CD4-positive, alpha-beta T cell treated with Interleukin-1 beta for 1 hour (primary cell): Measurements from ENCODE around the gene ASXL1.

Experiments used
- DNase-seq, 2 donors: peaks; one replicate each; pipeline ENCODE4 v3.0.0-alpha.2; 2020 to 2022

The ASXL1 gene

DNA sequence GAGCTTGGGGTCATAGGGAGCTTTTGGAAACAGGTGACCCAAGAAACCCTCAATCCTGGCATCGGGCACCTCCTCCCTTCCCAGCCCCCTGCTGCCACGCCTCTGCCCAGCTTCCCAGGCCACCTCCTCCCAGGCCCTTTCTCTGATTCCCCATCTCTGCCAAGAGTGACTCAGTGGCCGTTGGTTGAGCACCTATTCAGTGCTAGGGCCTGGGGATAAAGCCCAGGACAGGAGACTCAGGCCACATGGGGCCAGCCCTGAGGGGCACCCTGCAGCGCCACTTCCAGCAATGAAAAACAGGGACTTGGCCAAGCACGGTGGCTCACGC, 110.1 kb downstream of the ASXL1 start:
- no peak for DNase-seq

DNA sequence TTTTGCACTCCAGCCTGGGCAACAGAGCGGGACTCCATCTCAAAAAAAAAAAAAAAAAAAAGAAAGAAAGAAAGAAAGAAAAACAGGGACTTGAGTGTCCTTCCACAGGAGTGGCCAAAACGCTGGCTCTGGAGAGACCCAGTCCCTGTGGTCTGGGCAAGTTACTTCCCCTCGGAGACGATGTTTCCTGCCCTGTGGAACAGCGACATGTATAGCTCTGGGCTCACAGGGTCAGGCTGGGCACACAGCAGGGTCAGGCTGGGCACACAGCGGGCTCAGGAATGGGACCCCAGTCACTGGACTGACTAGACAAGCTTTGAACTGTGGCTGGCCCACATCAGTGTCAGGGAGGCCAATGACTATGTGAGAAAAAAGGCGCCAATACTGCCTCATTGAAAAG, 110.7 kb downstream of the ASXL1 start:
- no peak for DNase-seq

- DNase-seq, result peak; percentile 24 to 38
These were observed 112.1 kb downstream of the ASXL1 start for GRCh38 chr20:32470025-32470861.

DNA sequence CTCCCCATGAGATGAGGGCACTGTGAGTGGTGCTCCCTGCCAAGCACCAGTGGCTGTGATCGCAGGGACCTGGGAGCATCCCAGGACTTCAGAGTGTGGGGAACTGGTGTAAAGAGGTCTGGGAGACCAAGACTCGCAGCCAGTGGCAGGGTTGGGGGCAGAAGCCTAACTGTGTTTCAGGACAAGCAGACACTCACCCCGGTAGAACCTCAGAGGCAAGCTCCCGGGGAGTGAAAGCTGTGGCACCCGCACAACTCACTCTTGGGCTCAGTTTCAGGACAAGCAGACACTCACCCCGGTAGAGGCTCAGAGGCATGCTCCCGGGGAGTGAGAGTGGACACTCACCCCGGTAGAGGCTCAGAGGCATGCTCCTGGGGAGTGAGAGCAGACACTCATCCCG, 112.8 kb downstream of the ASXL1 start:
- DNase-seq, result no peak

DNA sequence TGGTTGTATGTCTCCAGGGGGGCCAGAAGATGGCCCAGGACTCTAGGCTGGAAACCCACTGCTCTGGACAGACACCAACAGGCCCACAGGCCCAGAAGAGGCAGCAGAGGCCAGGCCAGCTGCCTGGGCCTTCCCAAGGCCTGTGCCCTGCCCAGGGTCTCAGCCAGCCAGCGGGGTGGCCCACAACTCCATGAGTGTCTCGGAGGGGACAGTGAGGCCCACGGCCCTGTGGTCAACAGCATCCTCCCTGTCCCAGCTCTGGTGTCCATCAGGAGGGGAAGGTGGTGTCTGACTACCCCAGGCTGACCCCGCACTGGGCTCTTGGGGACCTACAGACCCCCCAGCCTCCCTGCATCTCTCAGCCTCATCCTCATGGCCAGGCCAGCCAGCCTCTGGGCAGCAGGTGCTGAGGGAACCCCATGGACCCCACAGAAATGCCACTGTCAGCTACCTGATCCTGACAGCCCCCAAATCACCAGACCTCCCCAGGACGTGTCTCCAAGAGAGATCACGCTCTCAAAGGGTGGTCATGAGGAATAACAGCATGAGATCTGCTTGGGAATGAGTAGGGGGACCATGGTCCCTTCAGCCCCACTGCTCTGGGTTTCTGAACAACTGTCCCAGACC, 114.6 kb downstream of the ASXL1 start:
- no peak for DNase-seq

DNA sequence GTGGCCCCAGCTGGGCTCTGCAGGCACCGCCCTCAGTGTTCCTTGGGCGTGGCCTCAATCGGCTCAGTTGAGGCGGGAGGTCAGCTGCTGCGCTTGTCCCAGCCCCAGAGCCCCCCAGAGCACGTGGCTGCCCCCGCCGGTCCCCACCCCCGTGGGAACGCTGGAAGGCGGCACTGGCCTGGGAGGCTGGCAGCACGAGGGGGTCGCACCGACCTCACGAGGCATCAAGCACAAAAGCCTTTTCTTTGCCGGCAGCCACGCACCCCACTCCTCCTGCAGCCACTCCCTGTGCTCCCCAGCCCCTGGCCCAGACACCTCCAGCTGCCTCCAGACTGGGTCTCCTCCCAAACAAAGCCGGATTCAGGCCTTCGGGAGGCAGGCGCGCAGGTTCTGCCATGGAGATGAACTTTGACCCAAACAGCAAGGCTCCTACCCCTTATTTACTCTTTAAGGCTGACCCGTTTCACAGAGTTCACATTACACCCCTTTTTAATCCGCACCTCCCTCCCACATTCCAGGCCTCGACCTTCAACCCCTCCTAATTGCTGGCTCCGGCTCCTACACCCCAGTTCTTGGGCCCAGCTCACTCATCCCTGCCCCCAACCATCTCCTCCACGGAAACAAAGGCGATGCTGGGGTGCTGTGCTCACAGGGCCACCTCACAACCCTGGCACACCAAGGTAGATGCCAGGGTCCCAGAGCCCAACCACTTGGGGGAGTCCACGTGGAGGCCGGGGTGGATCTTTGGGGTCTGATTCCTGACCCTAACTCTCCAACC, 115.3 kb downstream of the ASXL1 start:
- no peak for DNase-seq

DNA sequence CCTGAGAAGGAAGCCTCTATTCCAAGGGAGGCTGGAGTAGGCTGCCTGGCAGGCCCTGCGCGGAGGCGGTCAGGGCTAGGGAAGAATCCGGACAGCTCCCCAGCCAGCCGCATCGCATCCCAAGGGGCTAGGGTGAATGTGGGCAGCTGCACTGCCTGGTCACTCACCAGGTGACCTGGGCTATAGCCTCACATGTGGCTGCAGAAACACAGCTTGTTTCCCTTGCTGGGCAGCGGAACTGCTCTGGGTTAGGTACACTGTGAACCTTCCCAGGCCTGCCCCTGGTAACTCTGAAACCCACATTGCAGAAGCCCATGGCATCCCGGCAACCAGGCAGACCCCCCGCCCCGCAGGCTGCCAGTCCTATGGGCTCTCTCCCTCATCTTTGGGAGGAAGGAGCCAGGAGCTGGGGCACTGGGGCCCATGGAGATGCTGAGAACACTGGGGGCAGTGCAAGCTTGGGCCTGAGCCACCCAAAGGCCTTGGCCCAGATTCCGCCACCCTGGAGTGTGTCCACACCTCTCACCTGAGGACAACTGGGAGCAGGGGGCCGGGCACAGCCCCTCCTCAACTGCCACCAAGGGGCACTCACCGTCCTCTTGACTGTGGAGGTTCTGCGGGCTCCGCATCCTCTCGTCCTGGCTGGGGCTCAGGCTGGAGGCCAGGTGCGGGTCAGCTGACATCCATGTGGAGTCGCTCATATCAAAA, 116.0 kb downstream of the ASXL1 start:
- DNase-seq, result no peak

DNA sequence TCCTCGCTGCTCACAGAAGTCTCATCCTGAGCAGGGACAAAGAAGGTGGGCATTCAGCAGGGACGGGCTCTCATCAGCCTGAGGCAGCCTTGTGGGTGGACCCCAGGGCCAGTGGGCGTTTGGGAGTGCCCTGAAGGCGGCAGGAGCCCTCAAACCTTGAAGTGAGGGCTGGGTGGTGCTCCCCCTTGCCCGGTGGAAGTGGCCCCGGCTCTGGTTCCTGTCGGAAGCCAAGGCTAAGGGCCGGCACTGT, 116.5 kb downstream of the ASXL1 start:
- DNase-seq, result no peak

GRCh38 chr20:32474967-32475811, 117.1 kb downstream of the ASXL1 start:
- peak in 1 of 2 donors; percentile 36 for DNase-seq

DNA sequence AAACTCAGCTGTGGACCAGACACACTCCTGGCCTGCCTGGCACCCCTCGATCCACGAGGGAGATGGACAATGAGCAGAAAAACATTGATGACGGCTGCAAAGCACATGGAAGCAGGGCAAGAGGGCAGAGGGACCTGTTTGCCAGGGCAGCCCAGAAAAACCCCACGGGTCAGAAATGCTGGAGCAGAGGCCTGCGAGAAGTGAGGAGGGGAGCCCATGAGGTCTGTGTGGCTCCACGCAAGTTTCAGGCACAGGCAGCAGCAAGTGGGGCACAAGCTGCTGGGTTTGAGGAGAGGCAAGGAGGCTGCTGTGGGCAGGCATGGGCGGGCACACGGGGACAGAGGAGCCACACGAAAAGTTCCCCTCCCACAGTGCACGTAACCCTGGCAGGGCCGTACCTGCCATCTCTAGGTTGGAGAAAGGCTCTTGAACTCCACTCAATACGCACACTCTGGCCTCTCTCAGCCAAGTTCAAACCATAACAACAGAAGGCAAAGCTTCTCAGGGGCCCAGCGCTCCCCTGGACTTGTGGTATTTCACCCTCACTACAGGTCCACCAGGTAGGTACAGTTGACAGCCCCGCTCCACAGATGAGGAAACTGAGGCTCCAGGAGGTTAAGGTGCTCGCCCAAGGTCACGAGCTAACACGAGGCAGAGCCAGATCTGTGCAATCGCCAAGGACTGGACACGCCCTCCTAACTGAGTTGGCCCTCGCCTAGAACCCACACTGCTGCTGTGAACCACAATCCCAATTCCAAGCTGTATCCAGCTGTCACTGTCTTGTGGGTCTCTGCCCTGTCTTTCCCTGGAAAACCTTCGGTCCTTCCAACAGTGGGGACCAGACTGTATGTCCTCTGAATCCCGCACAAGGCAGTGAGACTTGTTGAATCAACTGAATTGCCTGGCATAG, 118.8 kb downstream of the ASXL1 start:
- no peak for DNase-seq

- no peak for DNase-seq
These were observed 119.7 kb downstream of the ASXL1 start for GRCh38 chr20:32477594-32478512.

GRCh38 chr20:32478576-32478975, 120.4 kb downstream of the ASXL1 start:
- DNase-seq, result no peak

- no peak for DNase-seq
These were observed 120.9 kb downstream of the ASXL1 start for GRCh38 chr20:32479012-32479411.

GRCh38 chr20:32479697-32480171, 121.6 kb downstream of the ASXL1 start:
- DNase-seq, result no peak

- no peak for DNase-seq
These were observed 122.5 kb downstream of the ASXL1 start for GRCh38 chr20:32480371-32481241.

GRCh38 chr20:32481311-32482142, 123.4 kb downstream of the ASXL1 start:
- no peak for DNase-seq

GRCh38 chr20:32482143-32482441, 124.0 kb downstream of the ASXL1 start:
- no peak for DNase-seq
